ENCODE results near the gene SHLD1.
"Not testable (repeated sequence)": the region's sequence is repeated elsewhere in the genome, so short reads cannot be mapped to it uniquely, and the experiment has no call there.

The SHLD1 gene

DNA sequence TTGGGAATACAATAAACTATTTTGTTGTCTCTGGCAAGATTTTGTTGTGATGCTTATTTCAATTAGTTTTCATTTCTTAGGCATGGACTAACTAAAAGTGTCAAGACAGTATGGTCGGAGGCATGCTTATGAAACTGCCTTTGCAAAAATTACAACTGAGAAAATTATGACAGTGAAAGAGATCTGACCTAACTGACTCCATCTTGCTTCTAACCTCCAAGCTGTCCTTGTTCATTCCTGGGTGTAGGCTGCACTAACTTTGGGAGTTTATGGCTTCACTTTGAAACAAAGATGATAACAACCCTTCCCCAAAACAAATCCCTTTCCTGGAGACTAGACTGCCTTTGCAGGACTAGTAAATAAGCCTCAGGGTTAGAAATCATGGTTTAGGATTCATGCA, 4.1 kb upstream of the SHLD1 start:
- Mint-ChIP-seq H3K4me3 (no peak overlapping the region), H3K36me3 (ENCODE audit: low read depth) (peaks cover 12% of the 10 kb centered on the region), H3K27me3 (peaks cover 3% of the 10 kb centered on the region), H3K27ac (no peak overlapping the region), H3K9me3 (no peaks in the 10 kb centered on the region), H3K4me1 (ENCODE audit: low read depth) (peaks cover 4% of the 10 kb centered on the region)
- intact Hi-C loops (cut with micrococcal nuclease): no loop called here

DNA sequence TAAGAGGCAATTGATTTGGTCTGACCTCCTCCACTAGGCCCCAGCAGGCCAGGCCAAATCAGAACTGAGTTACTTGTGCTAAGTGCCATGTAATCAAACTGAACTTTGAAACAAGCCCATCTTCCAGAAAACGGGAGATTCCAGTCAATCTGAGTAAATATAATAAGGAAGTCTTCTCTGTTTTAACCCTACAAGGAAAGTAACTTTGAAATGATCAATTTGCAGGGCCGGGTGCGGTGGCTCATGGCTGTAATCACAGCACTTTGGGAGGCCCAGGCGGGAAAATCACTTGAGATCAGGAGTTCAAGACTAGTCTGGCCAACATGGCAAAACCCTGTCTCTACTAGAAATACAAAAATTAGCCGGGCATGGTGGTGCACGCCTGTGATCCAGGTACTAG, 2.0 kb upstream of the SHLD1 start:
- intact Hi-C loops (cut with micrococcal nuclease): no loop called here
- no peaks in the 10 kb centered on the region for H3K9me3 Mint-ChIP-seq
- no peak overlapping the region for H3K4me3 Mint-ChIP-seq
- H3K27me3 Mint-ChIP-seq: peaks cover 1% of the 10 kb centered on the region
- no peak overlapping the region for H3K27ac Mint-ChIP-seq
- H3K4me1 Mint-ChIP-seq (ENCODE audit: low read depth): peaks cover 14% of the 10 kb centered on the region
- peaks cover 12% of the 10 kb centered on the region for H3K36me3 Mint-ChIP-seq (ENCODE audit: low read depth)

DNA sequence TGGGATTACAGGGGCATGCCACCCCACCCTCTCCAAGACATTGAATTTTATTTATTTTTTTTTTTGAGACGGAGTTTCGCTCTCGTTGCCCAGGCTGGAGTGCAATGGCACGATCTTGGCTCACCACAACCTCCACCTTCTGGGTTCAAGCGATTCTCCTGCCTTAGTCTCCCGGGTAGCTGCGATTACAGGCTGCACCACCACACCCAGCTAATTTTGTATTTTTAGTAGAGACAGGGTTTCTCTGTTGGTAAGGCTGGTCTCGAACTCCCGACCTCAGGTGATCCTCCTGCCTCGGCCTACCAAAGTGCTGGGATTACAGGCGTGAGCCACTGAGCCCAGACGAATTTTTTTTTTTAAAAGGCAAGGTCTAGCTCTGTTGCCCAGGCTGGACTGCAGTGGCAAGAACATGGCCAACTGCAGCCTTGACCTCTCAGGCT, 669 bp upstream of the SHLD1 start:
- H3K27me3 Mint-ChIP-seq; H3K9me3 Mint-ChIP-seq; intact Hi-C loops (cut with micrococcal nuclease); H3K4me3 Mint-ChIP-seq: not testable (repeated sequence)
- Mint-ChIP-seq H3K36me3 (ENCODE audit: low read depth) (peaks cover 12% of the 10 kb centered on the region), H3K27ac (peak overlapping the region; percentile 86), H3K4me1 (ENCODE audit: low read depth) (peaks cover 14% of the 10 kb centered on the region)

DNA sequence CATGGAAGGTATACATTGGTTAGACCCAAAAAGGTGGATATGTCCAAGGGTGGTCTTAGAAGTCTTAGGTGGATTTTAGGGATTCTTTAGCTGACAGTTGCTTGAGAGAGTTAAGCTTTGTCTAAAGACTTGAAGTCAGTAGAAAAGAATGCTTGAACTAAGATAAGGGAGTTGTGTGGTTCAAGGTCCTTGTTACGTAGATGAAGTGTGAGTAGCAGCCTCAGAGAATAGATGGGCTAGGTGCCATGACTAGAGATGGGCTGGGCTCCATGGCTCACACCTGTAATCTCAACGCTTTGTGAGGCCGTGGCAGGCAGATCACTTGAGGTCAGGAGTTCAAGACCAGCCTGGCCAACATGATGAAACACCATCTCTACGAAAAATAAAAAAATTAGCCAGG, 1.7 kb downstream of the SHLD1 start:
- Mint-ChIP-seq H3K27me3 (no peaks in the 10 kb centered on the region), H3K4me1 (ENCODE audit: low read depth) (peaks cover 14% of the 10 kb centered on the region), H3K36me3 (ENCODE audit: low read depth) (peaks cover 12% of the 10 kb centered on the region), H3K9me3 (no peaks in the 10 kb centered on the region), H3K4me3 (no peak overlapping the region), H3K27ac (no peak overlapping the region)
- intact Hi-C loops (cut with micrococcal nuclease): loop anchor here (5.0 kb wide), 2 partner anchors 80 to 145 kb away; no protein-coding TSS in a partner anchor

DNA sequence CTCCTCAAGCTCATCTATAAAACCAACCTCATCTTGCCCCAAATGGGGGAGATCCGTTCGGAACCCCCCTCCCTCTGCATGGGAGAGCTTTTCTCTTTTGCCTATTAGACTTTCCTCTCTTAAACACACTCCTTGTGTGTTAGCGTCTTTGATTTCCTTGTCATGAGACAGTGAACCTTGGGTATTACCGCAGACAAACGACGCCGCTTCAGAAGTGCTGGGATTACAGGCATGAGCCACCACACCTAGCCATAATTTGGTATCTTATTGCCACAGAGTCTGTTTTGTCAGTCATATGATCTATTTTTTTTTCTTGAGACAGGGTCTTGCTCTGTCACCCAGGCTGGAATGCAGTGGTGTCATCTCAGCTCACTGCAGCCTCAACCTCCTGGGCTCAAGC, 3.6 kb downstream of the SHLD1 start:
- intact Hi-C loops (cut with micrococcal nuclease): loop anchor here (5.0 kb wide), 2 partner anchors 82 to 147 kb away; no protein-coding TSS in a partner anchor
- Mint-ChIP-seq H3K4me1 (ENCODE audit: low read depth) (peaks cover 26% of the 10 kb centered on the region), H3K27ac (no peak overlapping the region), H3K9me3 (no peaks in the 10 kb centered on the region), H3K4me3 (no peak overlapping the region), H3K27me3 (no peaks in the 10 kb centered on the region), H3K36me3 (ENCODE audit: low read depth) (peaks cover 23% of the 10 kb centered on the region)

DNA sequence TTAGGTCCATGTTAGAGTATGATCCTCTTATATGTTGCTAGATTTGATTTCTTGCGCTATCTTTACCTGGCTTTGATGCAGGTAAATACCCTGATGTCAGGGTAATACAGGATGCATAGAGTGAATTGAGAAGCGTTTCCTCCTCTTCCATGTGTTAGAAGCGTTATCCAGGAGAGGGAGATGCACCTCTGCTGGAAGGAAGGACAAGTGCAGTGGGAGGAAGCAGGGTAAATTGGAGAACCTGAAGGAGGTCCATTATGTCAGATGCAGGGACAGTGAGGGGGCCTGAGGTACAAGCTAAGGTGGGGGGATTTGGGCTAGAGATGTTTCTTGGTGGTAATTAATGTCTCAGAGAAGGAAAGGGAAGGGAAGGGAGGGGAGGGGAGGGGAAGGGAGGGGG, 7.7 kb downstream of the SHLD1 start:
- no peak overlapping the region for H3K4me3 Mint-ChIP-seq
- peaks cover 12% of the 10 kb centered on the region for H3K4me1 Mint-ChIP-seq (ENCODE audit: low read depth)
- H3K36me3 Mint-ChIP-seq (ENCODE audit: low read depth): peaks cover 28% of the 10 kb centered on the region
- intact Hi-C loops (cut with micrococcal nuclease): no loop called here
- no peaks in the 10 kb centered on the region for H3K27me3 Mint-ChIP-seq
- H3K9me3 Mint-ChIP-seq: no peaks in the 10 kb centered on the region
- no peak overlapping the region for H3K27ac Mint-ChIP-seq

DNA sequence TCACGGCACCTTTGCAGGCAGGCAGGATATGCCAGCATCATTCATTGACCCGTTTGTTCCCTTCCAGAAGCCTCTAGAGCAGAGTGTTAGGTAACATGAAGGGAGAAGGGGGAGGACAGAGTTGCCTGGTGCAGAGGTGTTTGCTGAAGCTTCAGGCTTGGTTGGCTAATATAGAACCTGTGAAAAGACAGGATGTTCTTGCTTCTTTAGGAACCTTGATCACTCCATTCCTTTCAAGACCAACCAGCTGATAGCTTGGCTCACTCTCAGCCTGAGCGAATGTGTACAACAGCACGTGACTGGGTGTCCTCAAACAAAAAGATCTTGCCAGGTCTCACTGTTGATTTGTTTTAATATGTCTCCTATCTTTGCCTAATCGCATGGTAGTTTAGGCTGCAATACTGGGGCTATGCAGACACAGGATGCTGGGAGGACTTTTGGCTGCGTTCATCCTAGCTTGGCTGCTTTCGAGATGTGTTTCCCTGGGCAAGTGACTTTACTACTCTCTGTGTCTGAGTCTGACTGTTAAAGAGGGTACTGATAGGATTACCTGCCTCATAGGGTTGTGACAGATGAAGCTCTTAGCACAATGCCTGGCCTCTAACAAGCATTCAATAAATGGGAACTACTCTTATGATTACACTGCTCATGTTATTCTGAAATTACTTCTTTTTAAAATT, 16.0 kb downstream of the SHLD1 start:
- Mint-ChIP-seq H3K27me3 (no peaks in the 10 kb centered on the region), H3K27ac (no peak overlapping the region), H3K4me1 (ENCODE audit: low read depth) (peaks cover 18% of the 10 kb centered on the region), H3K36me3 (ENCODE audit: low read depth) (peaks cover 11% of the 10 kb centered on the region), H3K9me3 (no peaks in the 10 kb centered on the region), H3K4me3 (no peak overlapping the region)
- intact Hi-C loops (cut with micrococcal nuclease): no loop called here

DNA sequence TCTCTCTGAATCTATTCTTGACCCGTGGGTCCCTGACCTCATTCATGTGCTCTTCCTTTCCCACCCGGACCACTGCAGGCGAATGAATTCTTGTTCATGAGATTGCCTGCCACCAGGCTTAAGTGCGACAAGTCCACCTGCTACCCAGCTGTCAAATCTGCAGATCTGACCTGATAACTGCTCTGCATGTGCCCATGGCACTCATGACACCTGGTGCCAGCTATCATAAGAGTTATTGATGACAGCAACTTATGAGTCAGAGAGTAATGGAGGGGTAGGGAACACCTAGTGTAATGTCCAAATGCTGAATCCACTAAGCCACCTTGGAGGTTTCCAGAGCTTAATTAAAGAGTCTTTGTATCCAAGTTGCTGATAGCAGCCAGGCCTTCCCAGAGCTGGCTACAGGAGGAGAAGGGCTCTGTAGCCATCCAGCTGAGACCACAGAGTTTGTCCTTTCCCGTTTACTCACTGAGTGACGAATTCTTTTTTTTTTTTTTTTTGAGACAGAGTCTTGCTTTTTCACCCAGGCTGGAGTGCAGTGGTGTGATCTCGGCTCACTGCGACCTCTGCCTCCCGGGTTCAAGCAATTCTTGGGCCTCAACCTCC, 17.4 kb downstream of the SHLD1 start:
- intact Hi-C loops (cut with micrococcal nuclease): no loop called here
- H3K4me1 Mint-ChIP-seq (ENCODE audit: low read depth): peaks cover 20% of the 10 kb centered on the region

DNA sequence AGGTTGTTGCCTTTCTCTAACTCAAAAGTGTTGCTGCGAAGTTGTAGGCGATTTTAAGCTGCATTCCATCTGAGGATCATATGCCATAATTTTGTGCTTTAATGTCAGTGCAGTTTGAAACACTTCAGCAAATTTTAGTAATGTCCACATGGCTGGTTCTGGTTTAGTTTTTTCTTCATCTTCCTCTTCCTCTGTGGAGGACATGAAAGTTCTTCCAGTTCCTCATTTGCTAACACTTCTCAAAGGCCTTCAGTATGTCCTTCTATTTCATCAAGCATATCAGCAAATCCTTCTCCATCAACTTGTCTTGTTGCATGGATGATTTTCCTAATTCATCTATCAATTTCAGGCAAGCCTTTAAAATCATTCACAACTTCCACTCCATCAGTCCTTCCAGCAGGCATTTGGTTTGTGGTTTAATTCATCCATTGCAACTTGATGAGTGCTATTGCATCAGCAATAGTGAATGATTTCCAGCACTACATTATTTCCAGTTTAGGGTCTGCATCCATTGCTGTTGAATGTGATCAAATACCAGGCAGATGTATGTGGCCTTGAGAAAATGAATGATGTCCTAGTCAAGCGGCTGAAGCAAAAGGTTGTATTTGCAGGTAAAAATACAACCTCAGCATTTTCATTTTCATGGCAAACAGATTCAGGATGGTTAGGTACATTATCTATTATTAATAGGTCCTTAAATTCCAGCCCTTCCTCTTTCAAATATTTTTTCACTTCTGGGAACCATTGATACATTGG, 20.2 kb downstream of the SHLD1 start:
- no peaks in the 10 kb centered on the region for H3K9me3 Mint-ChIP-seq
- H3K36me3 Mint-ChIP-seq (ENCODE audit: low read depth): peaks cover 33% of the 10 kb centered on the region
- H3K27me3 Mint-ChIP-seq: no peaks in the 10 kb centered on the region
- peaks cover 24% of the 10 kb centered on the region for H3K4me1 Mint-ChIP-seq (ENCODE audit: low read depth)
- intact Hi-C loops (cut with micrococcal nuclease): no loop called here
- H3K4me3 Mint-ChIP-seq: no peak overlapping the region
- H3K27ac Mint-ChIP-seq: no peak overlapping the region

More for the DNA sequence above, 17.4 kb downstream of the SHLD1 start:
- Mint-ChIP-seq H3K4me3 (no peak overlapping the region), H3K27ac (no peak overlapping the region), H3K27me3 (no peaks in the 10 kb centered on the region), H3K36me3 (ENCODE audit: low read depth) (peaks cover 11% of the 10 kb centered on the region), H3K9me3 (no peaks in the 10 kb centered on the region)

DNA sequence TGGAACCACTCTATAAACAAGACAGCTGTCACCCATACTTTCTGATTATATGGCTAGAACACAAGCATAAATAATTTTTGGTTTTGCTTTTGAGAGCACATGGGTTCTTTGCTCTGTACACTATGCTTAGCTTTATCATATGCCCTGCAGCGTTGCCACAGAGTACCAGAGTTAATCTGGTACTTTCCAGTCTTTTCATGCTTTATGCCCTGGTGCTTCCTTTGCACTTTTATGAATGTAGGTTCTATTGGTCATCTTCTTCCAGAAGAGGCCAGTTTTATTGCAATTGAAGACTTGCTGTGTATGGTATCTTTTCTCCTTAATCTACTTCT, 20.8 kb downstream of the SHLD1 start:
- H3K27me3 Mint-ChIP-seq: no peaks in the 10 kb centered on the region
- peaks cover 24% of the 10 kb centered on the region for H3K4me1 Mint-ChIP-seq (ENCODE audit: low read depth)
- no peaks in the 10 kb centered on the region for H3K9me3 Mint-ChIP-seq
- H3K36me3 Mint-ChIP-seq (ENCODE audit: low read depth): peaks cover 33% of the 10 kb centered on the region
- no peak overlapping the region for H3K4me3 Mint-ChIP-seq
- no peak overlapping the region for H3K27ac Mint-ChIP-seq
- intact Hi-C loops (cut with micrococcal nuclease): no loop called here

DNA sequence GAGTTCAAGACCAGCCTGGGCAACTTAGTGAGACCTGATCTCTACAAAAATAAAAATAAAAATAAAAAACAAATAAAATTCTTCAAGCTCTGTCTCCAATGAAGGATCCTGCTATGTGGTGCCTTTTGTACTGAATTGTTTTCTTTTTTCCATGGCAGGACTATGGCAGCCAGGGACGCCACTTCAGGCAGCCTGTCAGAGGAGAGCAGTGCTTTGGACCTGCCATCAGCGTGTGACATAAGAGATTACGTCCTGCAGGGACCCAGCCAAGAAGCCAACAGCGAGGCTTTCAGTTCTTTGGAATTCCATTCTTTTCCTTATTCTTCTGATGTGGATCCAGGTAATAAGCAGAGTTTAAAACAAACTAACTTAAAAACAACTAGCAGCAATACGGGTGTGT, 22.5 kb downstream of the SHLD1 start:
- intact Hi-C loops (cut with micrococcal nuclease): no loop called here
- H3K36me3 Mint-ChIP-seq (ENCODE audit: low read depth): peaks cover 26% of the 10 kb centered on the region
- no peak overlapping the region for H3K27ac Mint-ChIP-seq

DNA sequence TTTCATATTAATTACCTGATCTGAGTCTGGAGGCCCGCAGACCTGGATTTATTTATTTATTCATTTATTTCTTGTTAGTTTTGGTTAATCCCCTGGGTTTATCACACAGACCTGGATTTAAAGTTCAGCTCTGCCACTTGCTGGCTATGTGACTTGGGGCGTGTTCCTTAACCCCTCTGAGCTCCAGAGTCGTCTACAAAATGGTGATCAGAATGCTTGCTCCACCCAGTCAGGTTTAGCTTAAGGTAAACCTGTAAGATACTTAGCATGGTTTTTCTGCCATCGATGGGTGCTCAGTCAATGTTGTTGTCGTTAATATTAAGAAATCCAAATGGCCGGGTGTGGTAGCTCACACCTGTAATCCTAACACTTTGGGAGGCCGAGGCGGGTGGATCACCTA, 23.4 kb downstream of the SHLD1 start:
- H3K9me3 Mint-ChIP-seq: no peaks in the 10 kb centered on the region
- intact Hi-C loops (cut with micrococcal nuclease): no loop called here
- peaks cover 28% of the 10 kb centered on the region for H3K36me3 Mint-ChIP-seq (ENCODE audit: low read depth)
- H3K4me3 Mint-ChIP-seq: no peak overlapping the region
- peaks cover 24% of the 10 kb centered on the region for H3K4me1 Mint-ChIP-seq (ENCODE audit: low read depth)
- no peaks in the 10 kb centered on the region for H3K27me3 Mint-ChIP-seq
- no peak overlapping the region for H3K27ac Mint-ChIP-seq

More for the DNA sequence above, 22.5 kb downstream of the SHLD1 start:
- H3K27me3 Mint-ChIP-seq: no peaks in the 10 kb centered on the region
- peaks cover 24% of the 10 kb centered on the region for H3K4me1 Mint-ChIP-seq (ENCODE audit: low read depth)
- no peaks in the 10 kb centered on the region for H3K9me3 Mint-ChIP-seq
- no peak overlapping the region for H3K4me3 Mint-ChIP-seq

DNA sequence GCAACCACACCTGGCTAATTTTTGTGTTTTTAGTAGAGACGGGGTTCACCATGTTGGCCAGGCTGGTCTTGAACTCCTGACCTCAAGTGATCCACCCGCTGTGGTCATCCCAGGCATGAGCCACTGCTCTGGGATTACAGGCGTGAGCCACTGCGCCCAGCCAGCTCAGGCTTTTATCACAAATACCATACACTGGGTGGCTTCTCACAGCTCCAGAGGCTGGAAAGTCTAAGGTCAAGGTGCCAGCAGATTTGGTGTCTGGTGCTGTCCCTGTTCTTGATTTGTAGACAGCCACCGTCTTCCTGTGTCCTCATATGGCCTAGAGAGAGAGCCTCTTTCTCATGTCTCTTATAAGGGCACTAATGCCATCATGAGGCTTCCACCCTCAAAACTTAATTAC, 25.9 kb downstream of the SHLD1 start:
- H3K4me1 Mint-ChIP-seq (ENCODE audit: low read depth): peaks cover 12% of the 10 kb centered on the region
- intact Hi-C loops (cut with micrococcal nuclease): loop anchor here (5.0 kb wide), 1 partner anchor 184 kb away; no protein-coding TSS in a partner anchor
- H3K27me3 Mint-ChIP-seq: no peaks in the 10 kb centered on the region
- no peak overlapping the region for H3K27ac Mint-ChIP-seq
- H3K4me3 Mint-ChIP-seq: no peak overlapping the region
- peaks cover 35% of the 10 kb centered on the region for H3K36me3 Mint-ChIP-seq (ENCODE audit: low read depth)
- H3K9me3 Mint-ChIP-seq: no peaks in the 10 kb centered on the region
